Middle frontal gyrus (tissue), 1 donor: ENCODE measurements around the gene TAPT1.

ENCODE experiments used
- DNase-seq: peaks from one replicate; pipeline ENCODE4 v3.0.0-alpha.2; 2015; ENCODE audit warnings: low spot score; ENCODE audit errors: extremely low spot score

Gene TAPT1

GRCh38 chr4:16136827-16137226, 89.4 kb downstream of the TAPT1 start:
- no peak for DNase-seq

GRCh38 chr4:16136311-16136710, 90.0 kb downstream of the TAPT1 start:
- no peak for DNase-seq

GRCh38 chr4:16133406-16133805, 92.9 kb downstream of the TAPT1 start:
- no peak for DNase-seq

GRCh38 chr4:16131293-16131692, 95.0 kb downstream of the TAPT1 start:
- no peak for DNase-seq

- DNase-seq: no peak
Observed at GRCh38 chr4:16129336-16129735, 96.9 kb downstream of the TAPT1 start.

- no peak for DNase-seq
Observed at GRCh38 chr4:16126714-16127113, 99.6 kb downstream of the TAPT1 start.

GRCh38 chr4:16125571-16126445, 100.5 kb downstream of the TAPT1 start:
- no peak for DNase-seq

- DNase-seq: no peak
Observed at GRCh38 chr4:16124232-16124631, 102.0 kb downstream of the TAPT1 start.

- DNase-seq: no peak
Observed at GRCh38 chr4:16123356-16124084, 102.8 kb downstream of the TAPT1 start.

GRCh38 chr4:16122784-16123183, 103.5 kb downstream of the TAPT1 start:
- no peak for DNase-seq

GRCh38 chr4:16122308-16122711, 104.0 kb downstream of the TAPT1 start:
- DNase-seq: no peak

GRCh38 chr4:16120720-16121119, 105.6 kb downstream of the TAPT1 start:
- DNase-seq: no peak

- DNase-seq: no peak
Observed at GRCh38 chr4:16119981-16120380, 106.3 kb downstream of the TAPT1 start.

GRCh38 chr4:16118090-16118489, 108.2 kb downstream of the TAPT1 start:
- DNase-seq: no peak

- no peak for DNase-seq
Observed at GRCh38 chr4:16117164-16117563, 109.1 kb downstream of the TAPT1 start.

GRCh38 chr4:16116493-16116990, 109.7 kb downstream of the TAPT1 start:
- DNase-seq: no peak

GRCh38 chr4:16116019-16116418, 110.3 kb downstream of the TAPT1 start:
- no peak for DNase-seq

GRCh38 chr4:16114546-16114945, 111.7 kb downstream of the TAPT1 start:
- DNase-seq: no peak

GRCh38 chr4:16113741-16114140, 112.5 kb downstream of the TAPT1 start:
- DNase-seq: no peak

- DNase-seq: no peak
Observed at GRCh38 chr4:16111533-16111932, 114.7 kb downstream of the TAPT1 start.

- no peak for DNase-seq
Observed at GRCh38 chr4:16110661-16111290, 115.5 kb downstream of the TAPT1 start.
